Measurements from ENCODE around the gene GABRR2.

GRCh38 chr6:89302936-89303335 is 12.2 kb downstream of the GABRR2 start:
- no peak for TF ChIP-seq MAZ (IDR thresholded peaks at IDR 0.05; ENCODE audit: borderline replicate concordance, low read depth, low read length)
- TF ChIP-seq, protein P1, sequence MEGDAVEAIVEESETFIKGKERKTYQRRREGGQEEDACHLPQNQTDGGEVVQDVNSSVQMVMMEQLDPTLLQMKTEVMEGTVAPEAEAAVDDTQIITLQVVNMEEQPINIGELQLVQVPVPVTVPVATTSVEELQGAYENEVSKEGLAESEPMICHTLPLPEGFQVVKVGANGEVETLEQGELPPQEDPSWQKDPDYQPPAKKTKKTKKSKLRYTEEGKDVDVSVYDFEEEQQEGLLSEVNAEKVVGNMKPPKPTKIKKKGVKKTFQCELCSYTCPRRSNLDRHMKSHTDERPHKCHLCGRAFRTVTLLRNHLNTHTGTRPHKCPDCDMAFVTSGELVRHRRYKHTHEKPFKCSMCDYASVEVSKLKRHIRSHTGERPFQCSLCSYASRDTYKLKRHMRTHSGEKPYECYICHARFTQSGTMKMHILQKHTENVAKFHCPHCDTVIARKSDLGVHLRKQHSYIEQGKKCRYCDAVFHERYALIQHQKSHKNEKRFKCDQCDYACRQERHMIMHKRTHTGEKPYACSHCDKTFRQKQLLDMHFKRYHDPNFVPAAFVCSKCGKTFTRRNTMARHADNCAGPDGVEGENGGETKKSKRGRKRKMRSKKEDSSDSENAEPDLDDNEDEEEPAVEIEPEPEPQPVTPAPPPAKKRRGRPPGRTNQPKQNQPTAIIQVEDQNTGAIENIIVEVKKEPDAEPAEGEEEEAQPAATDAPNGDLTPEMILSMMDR (conservative IDR thresholded peaks at IDR 0.05; ENCODE audit: low read depth, low read length), result no peak
- TF ChIP-seq POLR2A (IDR thresholded peaks at IDR 0.05; ENCODE audit: low read depth, low read length), result no peak
- TF ChIP-seq CHD1 (IDR thresholded peaks at IDR 0.05; ENCODE audit: low read depth, low read length), result no peak
- no peak for TF ChIP-seq MAFK (IDR thresholded peaks at IDR 0.05; ENCODE audit: low read depth, low read length)
- TF ChIP-seq RCOR1 (IDR thresholded peaks at IDR 0.05; ENCODE audit: insufficient replicate concordance, low read length), result no peak
- no peak for TF ChIP-seq FOS (IDR thresholded peaks at IDR 0.05; ENCODE audit: low read depth, low read length)
- no peak for TF ChIP-seq RFX5 (IDR thresholded peaks at IDR 0.05; ENCODE audit: low read depth, low read length)
- no peak for TF ChIP-seq ELK1 (IDR thresholded peaks at IDR 0.05; ENCODE audit: borderline replicate concordance, low read depth, low read length)
- TF ChIP-seq, protein P2, sequence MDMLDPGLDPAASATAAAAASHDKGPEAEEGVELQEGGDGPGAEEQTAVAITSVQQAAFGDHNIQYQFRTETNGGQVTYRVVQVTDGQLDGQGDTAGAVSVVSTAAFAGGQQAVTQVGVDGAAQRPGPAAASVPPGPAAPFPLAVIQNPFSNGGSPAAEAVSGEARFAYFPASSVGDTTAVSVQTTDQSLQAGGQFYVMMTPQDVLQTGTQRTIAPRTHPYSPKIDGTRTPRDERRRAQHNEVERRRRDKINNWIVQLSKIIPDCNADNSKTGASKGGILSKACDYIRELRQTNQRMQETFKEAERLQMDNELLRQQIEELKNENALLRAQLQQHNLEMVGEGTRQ (IDR thresholded peaks at IDR 0.05; ENCODE audit: low read depth, low read length), result no peak
- TF ChIP-seq NFE2L2 (IDR thresholded peaks at IDR 0.05; ENCODE audit: low read depth, low read length), result no peak
- no peak for TF ChIP-seq MXI1 (IDR thresholded peaks at IDR 0.05; ENCODE audit: borderline replicate concordance, low read depth, low read length)
- TF ChIP-seq SMC3 (IDR thresholded peaks at IDR 0.05; ENCODE audit: low read depth, low read length), result no peak

All from IMR-90 (cell line).